Coronary artery (tissue), 2 donors: ENCODE results near the gene CEBPG.

Experiments used
- DNase-seq: peaks from one replicate; pipeline ENCODE4 v3.0.0-alpha.2; 2017; ENCODE audit warnings: low spot score
- H3K27ac ChIP-seq, 2 donors: fragments of 200-600 bp; sonication (generic); one replicate each; pipeline ENCODE4 v1.5.1; 2016 to 2019
- H3K4me3 ChIP-seq: fragments of 200-600 bp; sonication (generic); 2 replicates; pipeline ENCODE4 v1.5.1; 2016; ENCODE audit warnings: mild to moderate bottlenecking, moderate library complexity
- TF ChIP-seq, protein P1 (sequence below): fragments of 200-600 bp; sonication (generic); IDR thresholded peaks from one replicate; pipeline ENCODE4 v1.5.1; 2019; ENCODE audit warnings: antibody characterized with exemption

Gene CEBPG

DNA sequence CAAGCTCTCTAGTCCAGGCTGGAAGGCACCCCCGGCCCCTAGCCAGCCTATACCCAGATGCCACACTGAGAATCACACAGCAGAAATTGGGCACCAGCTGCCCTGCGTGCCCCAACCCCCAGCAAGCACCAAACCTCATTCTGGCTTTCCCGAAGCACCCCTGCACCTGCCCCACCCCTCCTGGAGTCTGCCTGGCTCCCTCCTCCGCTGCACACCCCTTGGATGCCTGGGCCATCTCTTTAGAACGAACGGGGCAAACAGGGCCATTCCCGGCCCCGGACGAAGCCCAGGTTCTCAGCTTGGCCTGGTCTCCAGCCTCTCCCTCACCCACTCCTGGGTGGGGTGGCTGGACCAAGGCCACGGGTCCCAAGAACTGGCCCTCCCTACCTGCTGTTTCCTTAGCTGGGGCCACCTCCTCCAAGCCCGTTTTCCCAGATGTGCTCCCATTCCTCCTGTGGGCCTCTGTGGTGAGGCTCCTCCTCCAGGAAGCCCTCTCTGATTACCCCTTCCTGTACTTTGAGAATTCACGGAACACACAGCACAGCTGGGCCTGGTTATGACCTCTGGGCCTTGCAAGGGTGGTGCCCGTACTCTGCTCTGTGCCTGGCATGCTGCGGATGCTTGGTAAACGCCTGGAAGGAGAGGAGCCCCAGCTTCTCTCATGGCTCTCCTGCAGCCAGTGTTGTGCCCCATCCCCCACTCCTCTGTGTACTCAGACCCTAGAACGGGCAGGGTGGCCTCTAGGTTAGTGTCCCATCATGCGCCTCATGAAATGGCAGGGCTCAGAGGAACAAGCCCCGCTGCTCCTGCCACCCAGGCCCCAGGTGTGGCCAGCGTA, 21.4 kb downstream of the CEBPG start:
- DNase-seq, result no peak
- H3K27ac ChIP-seq, result peak overlapping the region in 1 of 2 donors; percentile 67
- H3K4me3 ChIP-seq, result no peak overlapping the region
- TF ChIP-seq, protein P1, sequence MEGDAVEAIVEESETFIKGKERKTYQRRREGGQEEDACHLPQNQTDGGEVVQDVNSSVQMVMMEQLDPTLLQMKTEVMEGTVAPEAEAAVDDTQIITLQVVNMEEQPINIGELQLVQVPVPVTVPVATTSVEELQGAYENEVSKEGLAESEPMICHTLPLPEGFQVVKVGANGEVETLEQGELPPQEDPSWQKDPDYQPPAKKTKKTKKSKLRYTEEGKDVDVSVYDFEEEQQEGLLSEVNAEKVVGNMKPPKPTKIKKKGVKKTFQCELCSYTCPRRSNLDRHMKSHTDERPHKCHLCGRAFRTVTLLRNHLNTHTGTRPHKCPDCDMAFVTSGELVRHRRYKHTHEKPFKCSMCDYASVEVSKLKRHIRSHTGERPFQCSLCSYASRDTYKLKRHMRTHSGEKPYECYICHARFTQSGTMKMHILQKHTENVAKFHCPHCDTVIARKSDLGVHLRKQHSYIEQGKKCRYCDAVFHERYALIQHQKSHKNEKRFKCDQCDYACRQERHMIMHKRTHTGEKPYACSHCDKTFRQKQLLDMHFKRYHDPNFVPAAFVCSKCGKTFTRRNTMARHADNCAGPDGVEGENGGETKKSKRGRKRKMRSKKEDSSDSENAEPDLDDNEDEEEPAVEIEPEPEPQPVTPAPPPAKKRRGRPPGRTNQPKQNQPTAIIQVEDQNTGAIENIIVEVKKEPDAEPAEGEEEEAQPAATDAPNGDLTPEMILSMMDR, result no peak

DNA sequence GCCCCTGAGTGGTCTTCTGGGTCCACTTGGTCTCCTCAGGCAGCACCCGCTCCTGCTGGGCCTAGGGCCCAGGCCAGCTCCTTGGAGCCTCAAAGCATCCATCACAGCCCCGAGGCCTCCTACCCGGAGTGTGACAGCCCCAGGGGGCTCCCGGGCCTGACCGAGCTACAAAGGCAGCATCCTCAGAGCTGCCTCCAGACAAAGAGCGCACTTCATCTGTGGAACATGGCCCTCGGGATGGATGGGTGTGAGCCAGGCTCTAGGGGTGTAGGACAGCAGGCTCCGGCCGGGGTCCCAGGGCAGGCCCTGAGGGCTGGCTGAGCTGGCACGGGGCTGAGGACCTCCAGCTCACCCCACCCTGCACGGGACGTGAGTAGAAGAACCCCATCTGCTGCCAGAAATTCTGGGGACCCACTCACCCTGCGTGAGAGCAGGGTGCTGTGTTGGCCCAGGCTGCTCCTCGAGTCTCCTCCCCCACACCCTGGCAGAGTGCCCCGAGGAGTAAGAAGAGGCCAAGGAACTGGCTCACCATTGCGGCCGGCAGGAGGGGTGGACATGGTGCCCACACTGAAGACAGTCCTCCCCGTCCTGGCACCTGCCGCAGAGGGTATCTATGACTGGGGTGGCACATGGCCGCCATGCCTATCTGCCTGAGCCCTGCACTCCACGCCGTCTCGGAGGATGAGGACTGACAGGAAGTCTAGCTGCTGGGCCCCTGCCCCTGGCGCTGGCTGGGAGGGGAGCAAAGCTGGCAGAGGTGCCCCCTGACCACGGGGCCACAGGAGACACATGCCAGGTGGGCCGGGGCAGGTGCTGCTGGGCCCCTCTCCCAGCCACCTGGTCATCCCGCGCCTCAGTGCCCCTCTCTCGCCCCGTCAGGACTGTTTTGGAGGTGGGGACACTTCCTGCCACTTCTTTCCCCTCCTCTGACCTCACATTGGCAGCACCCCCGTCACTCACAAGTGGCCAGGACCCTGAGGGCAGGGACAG, 22.3 kb downstream of the CEBPG start:
- no peak overlapping the region for H3K4me3 ChIP-seq
- H3K27ac ChIP-seq, result peak overlapping the region in 1 of 2 donors; percentile 67
- TF ChIP-seq, protein P1, result no peak
- no peak for DNase-seq

DNA sequence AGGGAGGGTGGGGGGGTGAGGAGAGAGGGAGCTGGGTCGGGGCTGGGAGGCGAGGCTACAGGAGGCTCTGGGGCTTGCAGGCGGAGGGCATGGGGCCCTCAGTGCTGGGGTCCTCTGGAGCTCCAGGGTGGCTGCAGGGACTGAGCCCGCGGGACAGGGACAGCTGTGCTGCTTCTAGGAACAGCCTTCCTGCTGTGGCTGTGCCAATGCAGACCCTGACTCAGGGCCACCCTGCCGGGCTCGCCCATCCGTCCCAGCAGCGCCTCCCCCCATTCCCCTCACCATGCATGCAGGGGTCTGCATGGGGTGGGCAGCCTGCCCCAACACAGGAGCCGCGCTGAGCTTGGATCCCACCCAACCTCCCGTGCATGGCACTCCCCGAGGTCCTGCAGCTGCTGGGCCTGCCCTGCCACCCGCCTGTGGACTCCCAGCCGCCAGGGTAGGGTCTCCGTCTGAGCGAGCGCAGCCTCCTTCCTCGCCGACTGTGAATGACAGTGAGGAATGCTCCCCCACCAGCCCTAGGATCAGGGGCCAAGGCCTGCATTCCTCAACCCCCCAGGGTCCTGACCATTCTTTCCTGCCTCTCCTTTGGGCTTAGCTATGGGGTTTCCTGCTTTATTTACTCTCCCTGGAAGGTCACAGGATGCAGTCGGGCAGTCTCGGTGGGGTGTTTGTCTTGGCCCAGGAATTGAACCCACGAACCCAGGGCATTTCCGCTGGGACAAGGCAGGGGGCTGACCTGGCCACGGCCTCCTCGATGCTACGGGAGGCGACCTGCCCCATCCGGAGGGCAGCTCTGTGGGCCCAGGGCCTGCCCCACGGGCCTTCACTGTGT, 23.4 kb downstream of the CEBPG start:
- DNase-seq, result no peak
- Histone ChIP-seq H3K27ac (peak overlapping the region in 1 of 2 donors; percentile 27), H3K4me3 (no peak overlapping the region)
- TF ChIP-seq, protein P1, result no peak

DNA sequence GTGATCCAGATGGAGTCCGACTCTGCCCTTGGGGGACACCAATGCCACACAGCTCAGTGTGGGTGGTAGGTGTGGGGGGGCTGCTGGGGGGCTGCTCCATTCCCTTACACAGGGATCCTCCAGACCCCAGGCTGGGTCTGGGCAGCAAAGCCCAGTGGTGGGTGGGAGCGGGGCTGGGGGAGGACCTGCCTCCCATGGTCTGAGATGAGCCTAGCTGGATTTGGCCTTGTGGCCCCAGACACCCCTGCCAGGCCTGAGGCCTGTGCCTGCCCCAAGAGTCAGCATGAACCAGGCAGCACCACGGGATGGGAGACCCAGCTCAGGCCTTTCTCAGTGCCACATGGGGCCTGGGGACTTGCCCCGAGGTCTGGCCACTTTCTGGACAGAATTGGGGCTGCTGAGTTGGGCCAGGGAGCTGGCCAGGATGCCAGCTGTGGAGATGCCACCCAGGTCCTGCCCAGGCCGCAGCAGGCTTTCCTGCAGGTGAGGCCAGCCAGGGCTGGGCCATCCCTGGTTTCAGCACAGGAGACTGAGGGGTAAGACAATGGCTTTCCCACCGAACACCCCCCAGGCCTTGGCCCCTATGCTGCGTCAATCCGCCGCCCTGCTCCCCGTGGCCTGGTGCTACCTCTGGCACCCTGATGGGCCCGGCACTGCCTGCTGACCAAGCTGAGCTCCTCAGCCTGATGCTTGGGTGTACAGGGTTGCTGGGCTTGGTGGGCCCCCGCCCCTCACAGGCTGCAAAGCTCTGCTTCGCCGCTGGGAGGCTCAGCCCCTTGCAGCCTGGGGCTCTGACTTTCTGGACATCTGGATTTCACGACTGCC, 24.2 kb downstream of the CEBPG start:
- TF ChIP-seq, protein P1, result no peak
- no peak for DNase-seq
- no peak overlapping the region for H3K4me3 ChIP-seq
- H3K27ac ChIP-seq, result peak overlapping the region in 1 of 2 donors; percentile 27

DNA sequence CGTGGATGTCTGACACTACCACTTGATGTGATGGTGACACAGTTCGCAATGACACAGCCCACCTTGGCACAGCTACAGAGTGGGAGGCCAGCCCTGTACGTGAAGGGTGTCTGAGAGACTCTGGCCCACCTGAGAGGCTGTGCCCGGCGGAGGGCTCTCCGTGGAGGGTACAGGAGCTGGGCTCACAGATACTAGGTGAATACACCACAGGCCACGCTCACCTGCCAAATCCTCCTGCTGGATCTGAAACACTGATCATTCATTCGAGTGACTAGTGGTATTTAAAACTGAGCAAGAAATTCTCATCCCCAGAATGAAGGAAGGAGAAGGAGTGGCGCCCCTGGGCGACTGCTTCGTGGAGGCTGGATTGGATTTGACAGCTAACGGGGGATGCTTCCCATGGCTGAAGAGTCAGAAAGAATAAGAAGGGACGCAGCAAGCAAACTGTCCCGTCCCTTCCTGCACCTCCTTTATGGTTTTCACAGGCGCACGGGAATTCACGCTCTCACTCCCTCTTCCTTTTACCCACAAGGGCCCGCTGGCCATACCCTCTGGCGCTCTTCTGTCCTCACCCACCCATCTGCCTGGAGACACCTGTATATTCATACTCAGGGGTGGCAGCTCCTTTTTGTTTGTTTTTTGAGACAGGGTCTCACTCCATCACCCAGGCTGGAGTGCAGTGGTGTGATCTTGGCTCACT, 25.0 kb downstream of the CEBPG start:
- TF ChIP-seq, protein P1, result no peak
- Histone ChIP-seq H3K4me3 (no peak overlapping the region), H3K27ac (no peak overlapping the region)
- no peak for DNase-seq
